ENCODE measurements around the gene COL18A1. TPM values are rescaled to one million over a fixed set of nuclear protein-coding genes. Genes with fewer than 3 reads are reported as not detected.

The COL18A1 gene
- total RNA-seq, 1 donor from 2014 or later: 52.6 TPM

GRCh38 chr21:45556645-45557615, 152.0 kb downstream of the COL18A1 start:
- no peak overlapping the region for H3K4me2 ChIP-seq
- H3K4me3 Mint-ChIP-seq: no peak overlapping the region
- peaks cover 17% of the 10 kb centered on the region for H3K4me1 Mint-ChIP-seq
- H3K27me3 ChIP-seq: peaks cover 5% of the 10 kb centered on the region
- no peak overlapping the region for H3K27ac Mint-ChIP-seq
- H3K9me3 Mint-ChIP-seq: no peaks in the 10 kb centered on the region
- H2AFZ ChIP-seq (replicated peaks): no peak overlapping the region
- H3F3A ChIP-seq (ENCODE audit: low read depth): peaks cover 11% of the 10 kb centered on the region
- TF ChIP-seq EZH2 (IDR thresholded peaks at IDR 0.05) (no peak), EZH2phosphoT487 (IDR thresholded peaks at IDR 0.05) (no peak)
- TF ChIP-seq, protein P1, sequence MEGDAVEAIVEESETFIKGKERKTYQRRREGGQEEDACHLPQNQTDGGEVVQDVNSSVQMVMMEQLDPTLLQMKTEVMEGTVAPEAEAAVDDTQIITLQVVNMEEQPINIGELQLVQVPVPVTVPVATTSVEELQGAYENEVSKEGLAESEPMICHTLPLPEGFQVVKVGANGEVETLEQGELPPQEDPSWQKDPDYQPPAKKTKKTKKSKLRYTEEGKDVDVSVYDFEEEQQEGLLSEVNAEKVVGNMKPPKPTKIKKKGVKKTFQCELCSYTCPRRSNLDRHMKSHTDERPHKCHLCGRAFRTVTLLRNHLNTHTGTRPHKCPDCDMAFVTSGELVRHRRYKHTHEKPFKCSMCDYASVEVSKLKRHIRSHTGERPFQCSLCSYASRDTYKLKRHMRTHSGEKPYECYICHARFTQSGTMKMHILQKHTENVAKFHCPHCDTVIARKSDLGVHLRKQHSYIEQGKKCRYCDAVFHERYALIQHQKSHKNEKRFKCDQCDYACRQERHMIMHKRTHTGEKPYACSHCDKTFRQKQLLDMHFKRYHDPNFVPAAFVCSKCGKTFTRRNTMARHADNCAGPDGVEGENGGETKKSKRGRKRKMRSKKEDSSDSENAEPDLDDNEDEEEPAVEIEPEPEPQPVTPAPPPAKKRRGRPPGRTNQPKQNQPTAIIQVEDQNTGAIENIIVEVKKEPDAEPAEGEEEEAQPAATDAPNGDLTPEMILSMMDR (IDR thresholded peaks at IDR 0.05): no peak
- no peaks in the 10 kb centered on the region for H3K79me2 ChIP-seq (ENCODE audit: low read depth)
- no peaks in the 10 kb centered on the region for H3K9me3 ChIP-seq (ENCODE audit: low read depth)
- peaks cover 2% of the 10 kb centered on the region for H3K27me3 Mint-ChIP-seq (ENCODE audit: insufficient read depth, low read depth)
- H3K4me3 ChIP-seq: no peak overlapping the region
- peaks cover 6% of the 10 kb centered on the region for H3K4me1 ChIP-seq
- H3K36me3 Mint-ChIP-seq: no peaks in the 10 kb centered on the region
- no peak overlapping the region for H3K27ac ChIP-seq
- no peaks in the 10 kb centered on the region for H3K36me3 ChIP-seq
- H4K20me1 ChIP-seq (ENCODE audit: low read depth): no peaks in the 10 kb centered on the region
- DNase-seq (ENCODE audit: low spot score): no peak
- H3K9ac ChIP-seq: no peak overlapping the region

DNA sequence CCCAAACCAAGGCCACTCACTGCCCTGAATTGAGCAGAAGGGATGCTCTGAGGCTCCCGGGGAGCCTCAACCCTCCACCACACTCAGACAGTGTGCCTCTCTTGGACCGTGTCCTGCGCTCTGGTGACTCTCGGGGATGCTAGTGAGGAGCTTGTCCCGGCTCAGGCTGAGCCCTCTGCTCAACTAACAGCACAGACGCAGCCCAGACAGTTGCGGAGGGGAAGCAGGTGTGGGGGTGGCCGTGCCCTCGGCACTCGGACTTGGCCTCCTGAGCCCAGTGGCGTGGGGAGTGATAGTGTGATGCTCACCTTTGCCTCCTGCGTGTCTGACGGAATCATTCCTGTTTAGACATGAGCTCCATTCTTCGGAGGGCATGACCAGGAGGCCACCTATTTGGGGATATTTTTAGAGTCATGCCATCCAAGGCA, 152.7 kb downstream of the COL18A1 start:
- H3K27me3 ChIP-seq: peaks cover 5% of the 10 kb centered on the region
- no peak overlapping the region for H3K4me2 ChIP-seq
- no peak for DNase-seq (ENCODE audit: low spot score)
- no peak for TF ChIP-seq EZH2phosphoT487 (IDR thresholded peaks at IDR 0.05)
- TF ChIP-seq, protein P1 (IDR thresholded peaks at IDR 0.05): no peak
- H3K36me3 ChIP-seq: no peaks in the 10 kb centered on the region
- no peak overlapping the region for H3K27ac Mint-ChIP-seq
- no peak overlapping the region for H2AFZ ChIP-seq (replicated peaks)
- H3F3A ChIP-seq (ENCODE audit: low read depth): peaks cover 11% of the 10 kb centered on the region
- no peaks in the 10 kb centered on the region for H3K36me3 Mint-ChIP-seq
- no peak overlapping the region for H3K4me3 Mint-ChIP-seq
- peaks cover 15% of the 10 kb centered on the region for H3K4me1 Mint-ChIP-seq
- no peak overlapping the region for H3K9ac ChIP-seq
- peaks cover 8% of the 10 kb centered on the region for H3K27me3 Mint-ChIP-seq (ENCODE audit: insufficient read depth, low read depth)
- no peaks in the 10 kb centered on the region for H3K9me3 ChIP-seq (ENCODE audit: low read depth)
- H3K27ac ChIP-seq: no peak overlapping the region
- peaks cover 6% of the 10 kb centered on the region for H3K4me1 ChIP-seq
- no peak overlapping the region for H3K4me3 ChIP-seq
- no peaks in the 10 kb centered on the region for H4K20me1 ChIP-seq (ENCODE audit: low read depth)
- no peaks in the 10 kb centered on the region for H3K79me2 ChIP-seq (ENCODE audit: low read depth)
- H3K9me3 Mint-ChIP-seq: peaks cover under 1% of the 10 kb centered on the region

GRCh38 chr21:45558044-45558721, 153.2 kb downstream of the COL18A1 start:
- H3K27me3 Mint-ChIP-seq (ENCODE audit: insufficient read depth, low read depth): peaks cover 12% of the 10 kb centered on the region
- Histone ChIP-seq H3K9ac (no peak overlapping the region), H3K36me3 (no peaks in the 10 kb centered on the region), H3K4me3 (no peak overlapping the region), H3K4me1 (peaks cover 6% of the 10 kb centered on the region), H3K27ac (no peak overlapping the region), H3K79me2 (ENCODE audit: low read depth) (no peaks in the 10 kb centered on the region), H3K9me3 (ENCODE audit: low read depth) (no peaks in the 10 kb centered on the region), H3F3A (ENCODE audit: low read depth) (peaks cover 11% of the 10 kb centered on the region), H4K20me1 (ENCODE audit: low read depth) (no peaks in the 10 kb centered on the region), H3K4me2 (no peak overlapping the region), H2AFZ (replicated peaks) (no peak overlapping the region), H3K27me3 (peaks cover 5% of the 10 kb centered on the region)
- peaks cover 13% of the 10 kb centered on the region for H3K4me1 Mint-ChIP-seq
- peaks cover 6% of the 10 kb centered on the region for H3K9me3 Mint-ChIP-seq
- no peak for DNase-seq (ENCODE audit: low spot score)
- H3K4me3 Mint-ChIP-seq: peak overlapping the region; percentile 39
- no peak for TF ChIP-seq EZH2 (IDR thresholded peaks at IDR 0.05)
- TF ChIP-seq EZH2phosphoT487 (IDR thresholded peaks at IDR 0.05): no peak
- TF ChIP-seq, protein P1 (IDR thresholded peaks at IDR 0.05): no peak
- H3K36me3 Mint-ChIP-seq: peaks cover 3% of the 10 kb centered on the region
- no peak overlapping the region for H3K27ac Mint-ChIP-seq
